K562 (cell line): Measurements from ENCODE around the gene AKT2. TPM values are rescaled to one million over a fixed set of nuclear protein-coding genes. Genes with fewer than 3 reads are reported as not detected.

Source experiments
- ATAC-seq: fragments of 200-7000 bp; cut with Tn5 transposase; 3 replicates; pipeline ENCODE4 v1.9.1; 2020; ENCODE audit warnings: moderate library complexity
- BruUV-seq: library from RNA; stranded (reverse); fragments of 400-500 nt; replicated peaks from 2 replicates; lab custom pipeline; 2021; lab: Mats Ljungman, UMichigan
- CTCF ChIA-PET: fragments of 300-600 bp; formaldehyde crosslinking; extraction: SDS; loops from one replicate; lab custom pipeline; 2021; ENCODE audit warnings: low intra/inter-chr PET ratio; lab: Yijun Ruan, JAX
- POLR2A ChIA-PET: fragments of 300-600, 350-650 bp; sonication (Branson Sonifier 250); formaldehyde crosslinking; extraction: SDS; loops from one replicate; lab custom pipeline; 2021; ENCODE audit warnings: antibody characterized with exemption, inconsistent platforms; lab: Yijun Ruan, JAX
- DNase-seq, 4 experiments: peaks; one replicate each; pipeline versions ENCODE4 v3.0.0 to v3.0.0-alpha.2; 2011 to 2018; ENCODE audit warnings: low spot score in 3 of 4, mixed read lengths in 3 of 4; ENCODE audit errors: extremely low read depth in 1 of 4
- FAIRE-seq: peaks from 2 replicates; lab custom pipeline; 2011; peaks lifted over from hg19 to GRCh38; lab: Jason Lieb, UNC
- H2AFZ ChIP-seq: 2 replicates; pipeline ENCODE4 v1.6.0; 2011; ENCODE audit warnings: low read depth, low read length, control low read depth, inconsistent platforms
- H3K27ac ChIP-seq: fragments of 200-600 bp; 3 replicates; pipeline ENCODE4 v1.8.0; 2011; ENCODE audit warnings: low read depth, mild to moderate bottlenecking, control low read depth, inconsistent platforms, low read length, moderate library complexity, mixed read lengths; ENCODE audit errors: extremely low read depth
- H3K27me3 ChIP-seq, 2 experiments: fragments of 300-600 bp in 1 of 2; 2 replicates in 1 of 2; 3 replicates in 1 of 2; pipeline versions ENCODE4 v1.6.0 to v1.8.0; 2011; ENCODE audit warnings: inconsistent platforms in 2 of 2, low read length in 2 of 2, mild to moderate bottlenecking in 1 of 2, mixed read lengths in 1 of 2, moderate library complexity in 1 of 2; ENCODE audit not compliant: control insufficient read depth in 2 of 2, insufficient read depth in 2 of 2
- H3K36me3 ChIP-seq: fragments of 300-600 bp; 3 replicates; pipeline ENCODE4 v1.8.0; 2011; ENCODE audit warnings: mild to moderate bottlenecking, low read length, inconsistent platforms; ENCODE audit not compliant: control insufficient read depth, insufficient read depth
- H3K4me1 ChIP-seq, 2 experiments: fragments of 200-600 bp in 1 of 2; replicated peaks in 1 of 2; 2 replicates in 1 of 2; 3 replicates in 1 of 2; pipeline versions ENCODE4 v1.5.1 to v1.8.0; 2011; ENCODE audit warnings: inconsistent platforms in 2 of 2, low read length in 2 of 2, mild to moderate bottlenecking in 1 of 2, mixed read lengths in 1 of 2, moderate library complexity in 1 of 2; ENCODE audit not compliant: control insufficient read depth in 2 of 2, insufficient read depth in 2 of 2
- H3K4me2 ChIP-seq: 2 replicates; pipeline ENCODE4 v1.6.1; 2011; ENCODE audit warnings: low read length, control low read depth, inconsistent platforms, mixed read lengths; ENCODE audit not compliant: insufficient read depth
- H3K4me3 ChIP-seq: fragments of 200-600 bp; sonication (generic), shearing (Covaris generic); 2 replicates; pipeline ENCODE4 v1.5.1; 2016; ENCODE audit warnings: control low read depth, inconsistent platforms
- H3K79me2 ChIP-seq: fragments of 200-600 bp; 3 replicates; pipeline ENCODE4 v1.8.0; 2011; ENCODE audit warnings: low read length, inconsistent platforms; ENCODE audit not compliant: control insufficient read depth, insufficient read depth
- H3K9ac ChIP-seq, 2 experiments: 2 replicates each; pipeline versions ENCODE4 v1.6.0 to v1.6.1; 2011; ENCODE audit warnings: low read depth in 2 of 2, low read length in 2 of 2, control low read depth in 1 of 2, inconsistent platforms in 1 of 2, mild to moderate bottlenecking in 1 of 2, mixed read lengths in 1 of 2; ENCODE audit not compliant: insufficient read depth in 1 of 2
- H3K9me1 ChIP-seq: one replicate; pipeline ENCODE4 v1.6.0; 2011; ENCODE audit warnings: inconsistent platforms, mild to moderate bottlenecking, low read length, moderate library complexity; ENCODE audit not compliant: control insufficient read depth, insufficient read depth
- H3K9me3 ChIP-seq: replicated peaks from 2 replicates; pipeline ENCODE4 v1.5.1; 2011; ENCODE audit warnings: low read depth, low read length, inconsistent platforms; ENCODE audit not compliant: control insufficient read depth, insufficient read depth
- H4K20me1 ChIP-seq: replicated peaks from 2 replicates; pipeline ENCODE4 v1.6.1; 2011; ENCODE audit warnings: low read length, inconsistent platforms, mixed read lengths; ENCODE audit not compliant: control insufficient read depth, insufficient read depth
- CEBPB ChIP-seq: fragments of 450-650 bp; IDR thresholded peaks from 2 replicates; pipeline ENCODE4 v1.6.1; 2016; ENCODE audit warnings: missing genetic modification characterization, missing compliant biosample characterization
- CEBPG ChIP-seq, 3 experiments: fragments of 200-800 bp in 1 of 3; sonication (Bioruptor generic) in 1 of 3; sonication (generic) in 1 of 3; formaldehyde crosslinking in 1 of 3; IDR thresholded peaks in 2 of 3; conservative IDR thresholded peaks in 1 of 3; 2 replicates each; pipeline versions ENCODE4 v1.6.1 to v1.8.0; 2016 to 2022; ENCODE audit warnings: missing compliant biosample characterization in 2 of 3, missing genetic modification characterization in 2 of 3, mild to moderate bottlenecking in 1 of 3, missing genetic modification reagents in 1 of 3
- FOXP1 ChIP-seq: sonication (generic); formaldehyde crosslinking; IDR thresholded peaks from 2 replicates; pipeline ENCODE4 v1.8.0; 2022; ENCODE audit warnings: mild to moderate bottlenecking, missing genetic modification reagents
- GTF2A2 ChIP-seq: IDR thresholded peaks from 2 replicates; pipeline ENCODE4 v1.6.1; 2016; ENCODE audit warnings: mild to moderate bottlenecking, missing genetic modification characterization, missing compliant biosample characterization
- HMG20A ChIP-seq: fragments of 450-650 bp; formaldehyde crosslinking; conservative IDR thresholded peaks from 2 replicates; pipeline ENCODE4 v1.4.0; 2020; ENCODE audit warnings: mild to moderate bottlenecking, mixed read lengths
- NFE2 ChIP-seq: IDR thresholded peaks from 2 replicates; pipeline ENCODE4 v1.6.1; 2014; ENCODE audit warnings: antibody characterized with exemption, low read depth
- SIN3A ChIP-seq, 2 experiments: fragments of 150-350 bp in 1 of 2; IDR thresholded peaks; 2 replicates each; pipeline ENCODE4 v1.6.1; 2011 to 2016; ENCODE audit warnings: borderline replicate concordance in 2 of 2, low read depth in 2 of 2, low read length in 2 of 2, mild to moderate bottlenecking in 2 of 2, moderate library complexity in 2 of 2; ENCODE audit not compliant: control insufficient read depth in 1 of 2
- TAF1 ChIP-seq: IDR thresholded peaks from 2 replicates; pipeline ENCODE4 v1.6.1; 2011; ENCODE audit warnings: mild to moderate bottlenecking, low read length, moderate library complexity; ENCODE audit not compliant: insufficient read depth, control insufficient read depth, severe bottlenecking; ENCODE audit errors: extremely low read depth
- TGIF2 ChIP-seq: sonication (generic); formaldehyde crosslinking; IDR thresholded peaks from 2 replicates; pipeline ENCODE4 v1.8.1; 2022; ENCODE audit warnings: mild to moderate bottlenecking, missing genetic modification reagents, moderate library complexity
- YY1 ChIP-seq, 3 experiments: IDR thresholded peaks; 2 replicates each; pipeline ENCODE4 v1.6.1; 2011; ENCODE audit warnings: low read length in 2 of 3, mild to moderate bottlenecking in 2 of 3, moderate library complexity in 2 of 3, borderline replicate concordance in 1 of 3, control low read depth in 1 of 3, low read depth in 1 of 3; ENCODE audit not compliant: insufficient read depth in 3 of 3, insufficient replicate concordance in 2 of 3, control insufficient read depth in 1 of 3, insufficient read length in 1 of 3; ENCODE audit errors: extremely low read depth in 1 of 3
- ZNF263 ChIP-seq: sonication (generic); formaldehyde crosslinking; IDR thresholded peaks from 2 replicates; pipeline ENCODE4 v1.8.0; 2022; ENCODE audit warnings: mild to moderate bottlenecking, missing genetic modification reagents, borderline replicate concordance
- ZNF274 ChIP-seq: IDR thresholded peaks from 2 replicates; pipeline ENCODE4 v1.6.1; 2011; ENCODE audit warnings: low read depth, mild to moderate bottlenecking, low read length, moderate library complexity, borderline replicate concordance
- ZNF75A ChIP-seq: fragments of 450-650 bp; formaldehyde crosslinking; IDR thresholded peaks from 2 replicates; pipeline ENCODE4 v1.4.0; 2020; ENCODE audit warnings: mild to moderate bottlenecking
- WGBS: fragments of 100-300 bp; shearing (Covaris generic); methylation state at CpG from one replicate; pipeline ENCODE4 v1.1.6; 2016; ENCODE audit warnings: low coverage, mixed read lengths; ENCODE audit not compliant: insufficient coverage; ENCODE audit errors: missing lambda C conversion rate; 5-methylcytosine and 5-hydroxymethylcytosine counted together
- in situ Hi-C: fragments of 300-500 bp; cut with MboI; formaldehyde crosslinking; loops from 4 replicates; pipeline ENCODE4 v1.15.0; 2018; ENCODE audit warnings: inconsistent platforms, mixed read lengths
- intact Hi-C: fragments of 100-400 bp; cut with micrococcal nuclease; formaldehyde crosslinking; loops from 2 replicates; pipeline ENCODE4 v1.14.2; 2022
- polyA plus RNA-seq, 8 experiments: library from polyadenylated mRNA; depleted of rRNA in 4 of 8; stranded (reverse) in 5 of 8; unstranded in 3 of 8; fragments of >200 nt; fragmentation: Nextera tagmentation in 2 of 8; fragmentation: Illumina TruSeq in 1 of 8; extraction: Ambion mirVana in 2 of 8; extraction: Trizol in 1 of 8; gene quantifications; 2 replicates each; pipeline versions ENCODE4 v1.2.1 to v1.2.3, GENCODE V29; 2011 to 2014; ENCODE audit warnings: inconsistent platforms in 1 of 8, missing spikeins in 1 of 8
- total RNA-seq, 7 experiments: library from RNA; depleted of rRNA in 6 of 7; stranded (reverse); fragments of >200 nt in 6 of 7; fragmentation: Illumina TruSeq in 2 of 7; extraction: Trizol in 2 of 7; gene quantifications; 2 replicates each; pipeline versions ENCODE4 v1.2.1 to v1.2.3, GENCODE V29; 2011 to 2021; ENCODE audit warnings: low replicate concordance in 1 of 7
- TF ChIP-seq, protein P1 (sequence below): fragments of 450-650 bp; formaldehyde crosslinking; IDR thresholded peaks from 2 replicates; pipeline ENCODE4 v1.4.0; 2022; ENCODE audit warnings: missing genetic modification characterization

Gene AKT2
- total and polyA plus RNA-seq, 9 of the 15 experiments (the other 6 are each of a cell fraction or from before 2014, with no cell fraction given) = 1.1 to 132 (median 67.7) TPM

GRCh38 chr19:40331052-40331451 lies 45.9 kb upstream of the AKT2 start:
- Histone ChIP-seq H3K9me1 (no peaks in the 10 kb centered on the region), H3K9ac (no peak overlapping the region; a peak in 1 of 4 replicates), H3K9me3 (no peaks in the 10 kb centered on the region), H3K79me2 (no peaks in the 10 kb centered on the region), H3K36me3 (peaks cover 79% of the 10 kb centered on the region), H3K27me3 (no peaks in the 10 kb centered on the region), H3K27ac (no peak overlapping the region), H2AFZ (no peak overlapping the region), H3K4me3 (no peak overlapping the region), H3K4me2 (no peak overlapping the region), H3K4me1 (peaks cover 0 to 9% of the 10 kb centered on the region in 2 experiments; a peak in 2 of 5 replicates), H4K20me1 (no peaks in the 10 kb centered on the region)
- in situ Hi-C loops (no loop called here), intact Hi-C loops (no loop called here)
- no TSS peak for BruUV-seq
- TF ChIP-seq YY1 (IDR thresholded peaks at IDR 0.05; ENCODE audit: borderline replicate concordance in 1 of 3, control insufficient read depth in 1 of 3, extremely low read depth in 1 of 3, insufficient read depth in 3 of 3, insufficient read length in 1 of 3, insufficient replicate concordance in 2 of 3, low read depth in 1 of 3, low read length in 2 of 3) (no peak), CEBPB (tag) (peak; percentile 86), ZNF75A (CRISPR knock-in tag) (no peak), FOXP1 (CRISPR knock-in tag) (no peak), ZNF263 (CRISPR knock-in tag) (no peak), ZNF274 (no peak), NFE2 (no peak), CEBPG (CRISPR knock-in tag; IDR thresholded peaks at IDR 0.05) (no peak), CEBPG (tag; conservative IDR thresholded peaks at IDR 0.05 in 1 of 2, IDR thresholded peaks at IDR 0.05 in 1 of 2) (peak; percentile 34 to 93; a peak in 3 of 4 replicates), GTF2A2 (tag) (no peak), TGIF2 (no peak), TAF1 (no peak), SIN3A (IDR thresholded peaks at IDR 0.05; ENCODE audit: borderline replicate concordance in 2 of 2, control insufficient read depth in 1 of 2, low read depth in 2 of 2, low read length in 2 of 2) (no peak), HMG20A (CRISPR knock-in tag) (no peak)
- TF ChIP-seq, protein P1, sequence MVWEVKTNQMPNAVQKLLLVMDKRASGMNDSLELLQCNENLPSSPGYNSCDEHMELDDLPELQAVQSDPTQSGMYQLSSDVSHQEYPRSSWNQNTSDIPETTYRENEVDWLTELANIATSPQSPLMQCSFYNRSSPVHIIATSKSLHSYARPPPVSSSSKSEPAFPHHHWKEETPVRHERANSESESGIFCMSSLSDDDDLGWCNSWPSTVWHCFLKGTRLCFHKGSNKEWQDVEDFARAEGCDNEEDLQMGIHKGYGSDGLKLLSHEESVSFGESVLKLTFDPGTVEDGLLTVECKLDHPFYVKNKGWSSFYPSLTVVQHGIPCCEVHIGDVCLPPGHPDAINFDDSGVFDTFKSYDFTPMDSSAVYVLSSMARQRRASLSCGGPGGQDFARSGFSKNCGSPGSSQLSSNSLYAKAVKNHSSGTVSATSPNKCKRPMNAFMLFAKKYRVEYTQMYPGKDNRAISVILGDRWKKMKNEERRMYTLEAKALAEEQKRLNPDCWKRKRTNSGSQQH (CRISPR knock-in tag) = no peak
- FAIRE-seq (no peak), DNase-seq (no peak), ATAC-seq (no peak)
- ChIA-PET POLR2A (interaction anchor here (0.5 to 1.0 kb wide), 2 partner anchors 9 to 149 kb away, joined by 3 to 4 read pairs; no protein-coding TSS in a partner anchor), CTCF (no interaction called here)
- WGBS = 42% methylated on average over 5 of the region's 5 CpGs
